ENCODE measurements around the gene FIGN.

DNA sequence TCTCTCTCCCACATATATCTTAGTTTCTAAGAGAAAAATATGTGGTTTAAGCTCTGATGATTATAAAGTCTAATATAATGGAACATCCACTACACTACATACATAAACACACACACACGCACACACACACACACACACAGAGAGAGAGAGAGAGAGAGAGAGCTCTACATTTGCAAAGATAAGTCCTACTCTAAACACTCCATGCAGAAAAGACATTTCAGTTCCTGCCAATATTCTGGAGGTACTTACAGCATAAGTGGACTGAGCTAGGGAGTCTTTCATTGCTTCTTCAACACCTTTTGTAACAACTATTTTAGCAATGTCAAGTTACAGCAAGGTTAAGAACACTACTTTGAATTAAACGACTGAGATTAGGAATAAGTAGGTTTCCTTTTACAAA lies 80.1 kb downstream of the FIGN start:
- TF ChIP-seq, protein P1, sequence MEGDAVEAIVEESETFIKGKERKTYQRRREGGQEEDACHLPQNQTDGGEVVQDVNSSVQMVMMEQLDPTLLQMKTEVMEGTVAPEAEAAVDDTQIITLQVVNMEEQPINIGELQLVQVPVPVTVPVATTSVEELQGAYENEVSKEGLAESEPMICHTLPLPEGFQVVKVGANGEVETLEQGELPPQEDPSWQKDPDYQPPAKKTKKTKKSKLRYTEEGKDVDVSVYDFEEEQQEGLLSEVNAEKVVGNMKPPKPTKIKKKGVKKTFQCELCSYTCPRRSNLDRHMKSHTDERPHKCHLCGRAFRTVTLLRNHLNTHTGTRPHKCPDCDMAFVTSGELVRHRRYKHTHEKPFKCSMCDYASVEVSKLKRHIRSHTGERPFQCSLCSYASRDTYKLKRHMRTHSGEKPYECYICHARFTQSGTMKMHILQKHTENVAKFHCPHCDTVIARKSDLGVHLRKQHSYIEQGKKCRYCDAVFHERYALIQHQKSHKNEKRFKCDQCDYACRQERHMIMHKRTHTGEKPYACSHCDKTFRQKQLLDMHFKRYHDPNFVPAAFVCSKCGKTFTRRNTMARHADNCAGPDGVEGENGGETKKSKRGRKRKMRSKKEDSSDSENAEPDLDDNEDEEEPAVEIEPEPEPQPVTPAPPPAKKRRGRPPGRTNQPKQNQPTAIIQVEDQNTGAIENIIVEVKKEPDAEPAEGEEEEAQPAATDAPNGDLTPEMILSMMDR (IDR thresholded peaks at IDR 0.05; ENCODE audit: extremely low read depth in 1 of 2, insufficient read depth in 1 of 2, low read depth in 1 of 2, low read length in 2 of 2): no peak
- TF ChIP-seq POLR2A (IDR thresholded peaks at IDR 0.05; ENCODE audit: low read depth, low read length): no peak
